GM12865 (cell line): ENCODE measurements around the gene UST.

ENCODE experiments used
- DNase-seq: peaks from one replicate; pipeline ENCODE4 v3.0.0; 2010; ENCODE audit warnings: low read depth
- H3K4me3 ChIP-seq: 2 replicates; pipeline ENCODE4 v1.5.1; 2011; ENCODE audit warnings: mild to moderate bottlenecking, low read depth, low read length, control low read depth
- TF ChIP-seq, protein P1 (sequence below): IDR thresholded peaks from 2 replicates; pipeline ENCODE4 v1.5.1; 2011; ENCODE audit warnings: low read length, control low read depth, low read depth, inconsistent platforms; ENCODE audit not compliant: insufficient read depth; ENCODE audit errors: missing control alignments

UST gene

DNA sequence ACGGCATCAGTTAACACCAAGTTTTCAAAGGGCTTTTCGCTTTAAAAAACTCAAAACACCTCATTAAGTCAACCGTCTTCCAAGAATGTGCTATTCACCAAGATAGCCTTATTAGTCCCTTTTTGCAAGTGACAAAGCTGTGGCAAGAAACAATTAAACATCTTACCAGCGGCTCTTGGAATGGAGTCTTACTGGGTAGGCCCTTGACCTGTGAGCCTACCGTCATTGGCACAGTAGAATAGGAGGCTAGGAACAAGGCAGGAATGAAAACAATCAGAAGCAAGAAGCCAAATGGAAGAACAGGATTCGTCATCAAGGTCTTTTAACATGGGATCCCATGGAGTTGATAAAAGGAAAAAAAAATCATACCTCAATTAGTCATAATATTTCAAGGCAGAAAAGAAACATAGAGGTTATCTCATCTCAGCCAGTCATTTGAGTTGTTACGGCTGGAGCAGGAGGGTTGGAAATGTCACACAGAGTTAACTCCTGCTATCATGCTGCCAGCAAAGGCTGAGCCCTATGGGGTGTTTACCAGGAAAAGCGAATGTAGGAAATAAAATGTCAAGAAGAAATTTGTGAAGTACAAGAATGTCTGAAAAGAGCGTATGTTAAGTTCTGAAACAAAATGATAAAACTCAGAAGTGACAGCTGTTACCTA, 236.4 kb downstream of the UST start:
- no peak for DNase-seq
- TF ChIP-seq, protein P1, sequence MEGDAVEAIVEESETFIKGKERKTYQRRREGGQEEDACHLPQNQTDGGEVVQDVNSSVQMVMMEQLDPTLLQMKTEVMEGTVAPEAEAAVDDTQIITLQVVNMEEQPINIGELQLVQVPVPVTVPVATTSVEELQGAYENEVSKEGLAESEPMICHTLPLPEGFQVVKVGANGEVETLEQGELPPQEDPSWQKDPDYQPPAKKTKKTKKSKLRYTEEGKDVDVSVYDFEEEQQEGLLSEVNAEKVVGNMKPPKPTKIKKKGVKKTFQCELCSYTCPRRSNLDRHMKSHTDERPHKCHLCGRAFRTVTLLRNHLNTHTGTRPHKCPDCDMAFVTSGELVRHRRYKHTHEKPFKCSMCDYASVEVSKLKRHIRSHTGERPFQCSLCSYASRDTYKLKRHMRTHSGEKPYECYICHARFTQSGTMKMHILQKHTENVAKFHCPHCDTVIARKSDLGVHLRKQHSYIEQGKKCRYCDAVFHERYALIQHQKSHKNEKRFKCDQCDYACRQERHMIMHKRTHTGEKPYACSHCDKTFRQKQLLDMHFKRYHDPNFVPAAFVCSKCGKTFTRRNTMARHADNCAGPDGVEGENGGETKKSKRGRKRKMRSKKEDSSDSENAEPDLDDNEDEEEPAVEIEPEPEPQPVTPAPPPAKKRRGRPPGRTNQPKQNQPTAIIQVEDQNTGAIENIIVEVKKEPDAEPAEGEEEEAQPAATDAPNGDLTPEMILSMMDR: no peak
- H3K4me3 ChIP-seq: no peak overlapping the region

DNA sequence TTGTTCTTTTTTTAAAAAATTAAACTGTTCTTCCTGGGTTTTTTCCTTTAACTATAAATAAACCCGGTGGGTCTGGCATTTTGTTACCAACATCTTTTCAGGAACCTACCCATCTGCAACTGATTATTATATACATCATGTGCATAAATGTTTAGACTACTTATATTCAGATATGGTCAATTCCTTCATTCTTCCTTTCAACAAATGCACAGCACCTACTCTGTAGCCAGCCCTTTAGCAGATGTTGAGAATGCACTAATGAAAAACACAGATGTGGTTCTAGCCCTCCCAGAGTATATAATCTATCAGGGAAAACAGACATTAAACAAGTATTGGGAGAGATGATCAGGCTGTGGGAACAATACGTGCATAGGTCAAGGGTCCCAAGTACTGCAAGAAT, 237.1 kb downstream of the UST start:
- no peak overlapping the region for H3K4me3 ChIP-seq
- DNase-seq: no peak

DNA sequence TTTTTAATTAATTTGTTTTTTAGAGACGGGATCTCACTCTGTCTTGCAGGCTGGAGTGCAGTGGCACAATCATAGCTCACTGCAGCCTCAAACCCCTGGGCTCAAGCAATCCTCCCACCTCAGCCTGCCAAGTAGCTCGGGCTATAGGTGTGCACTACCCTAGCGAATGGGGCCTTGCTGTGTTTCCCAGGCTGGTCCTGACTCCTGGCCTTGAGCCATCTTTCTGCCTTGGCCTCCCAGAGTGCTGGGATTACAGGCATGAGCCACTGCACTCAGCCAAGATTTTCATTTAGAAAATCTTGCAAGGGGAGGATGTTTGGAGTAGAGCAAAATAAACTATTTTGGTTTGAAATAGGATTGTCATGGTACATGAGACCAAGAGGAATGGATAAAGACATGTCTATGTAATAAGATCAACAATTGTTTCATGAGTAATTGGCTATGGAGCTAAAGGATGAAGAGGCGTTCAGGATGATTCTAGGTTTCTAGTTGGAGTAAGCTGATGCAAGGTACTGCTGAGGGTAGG, 237.8 kb downstream of the UST start:
- TF ChIP-seq, protein P1: no peak
- DNase-seq: no peak
- H3K4me3 ChIP-seq: no peak overlapping the region

More for the DNA sequence above, 237.1 kb downstream of the UST start:
- TF ChIP-seq, protein P1: no peak

DNA sequence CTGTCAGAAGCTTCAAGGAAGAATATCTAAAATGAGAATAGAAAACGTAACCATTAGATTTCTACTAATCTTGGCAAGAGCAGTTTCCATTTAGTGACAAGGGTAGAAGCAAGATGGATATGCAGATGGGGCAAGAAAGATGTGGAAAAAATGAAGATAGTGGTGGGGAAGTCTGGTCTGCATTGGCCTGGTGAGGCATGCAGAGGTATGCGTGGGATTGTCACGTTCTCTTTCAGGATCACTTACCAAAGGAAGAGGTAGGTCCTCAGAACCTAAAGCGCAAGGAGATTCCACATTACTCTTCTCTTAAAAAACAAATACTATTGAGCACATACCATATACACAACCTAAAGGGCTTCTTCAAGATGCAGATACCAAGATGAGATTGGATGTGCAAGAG, 238.7 kb downstream of the UST start:
- TF ChIP-seq, protein P1: no peak
- no peak overlapping the region for H3K4me3 ChIP-seq
- DNase-seq: no peak

DNA sequence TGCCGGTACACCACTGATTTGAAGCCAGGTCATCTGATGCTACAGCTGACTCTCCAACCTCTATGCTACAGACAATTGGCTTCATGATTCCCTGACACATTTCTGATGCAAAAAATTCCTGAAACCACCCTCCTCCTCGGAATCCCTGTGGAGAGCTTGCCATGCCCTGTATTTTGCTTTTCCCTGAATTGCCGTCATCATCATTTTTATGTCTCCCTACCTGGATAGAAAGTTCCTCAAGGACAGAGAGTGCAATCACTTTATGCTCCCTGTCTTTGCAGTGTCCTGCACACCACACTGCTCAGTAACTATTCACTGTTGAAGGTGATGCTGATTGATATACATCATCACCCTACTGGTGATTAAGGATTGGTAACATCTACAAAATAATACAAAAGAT, 239.8 kb downstream of the UST start:
- no peak for DNase-seq
- TF ChIP-seq, protein P1: no peak
- H3K4me3 ChIP-seq: no peak overlapping the region

DNA sequence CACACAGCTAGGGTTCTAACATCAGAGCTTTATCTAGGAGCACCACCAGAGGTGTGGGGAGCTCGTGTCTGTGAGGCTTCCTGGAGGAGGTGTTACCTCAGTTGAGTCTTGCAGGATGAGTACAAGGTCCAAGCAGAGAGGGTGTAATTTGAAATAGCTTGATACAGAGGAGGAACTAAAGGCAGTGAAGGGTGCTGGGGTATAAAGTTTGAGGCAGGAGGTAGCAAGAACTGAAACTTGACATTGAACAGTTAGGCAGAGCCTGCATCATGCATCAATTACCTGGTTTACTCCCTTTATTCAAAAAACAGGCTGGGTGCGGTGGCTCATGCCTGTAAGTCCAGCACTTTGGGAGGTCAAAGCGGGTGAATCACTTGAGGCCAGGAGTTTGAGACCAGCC, 241.2 kb downstream of the UST start:
- DNase-seq: no peak
- TF ChIP-seq, protein P1: no peak
- no peak overlapping the region for H3K4me3 ChIP-seq

DNA sequence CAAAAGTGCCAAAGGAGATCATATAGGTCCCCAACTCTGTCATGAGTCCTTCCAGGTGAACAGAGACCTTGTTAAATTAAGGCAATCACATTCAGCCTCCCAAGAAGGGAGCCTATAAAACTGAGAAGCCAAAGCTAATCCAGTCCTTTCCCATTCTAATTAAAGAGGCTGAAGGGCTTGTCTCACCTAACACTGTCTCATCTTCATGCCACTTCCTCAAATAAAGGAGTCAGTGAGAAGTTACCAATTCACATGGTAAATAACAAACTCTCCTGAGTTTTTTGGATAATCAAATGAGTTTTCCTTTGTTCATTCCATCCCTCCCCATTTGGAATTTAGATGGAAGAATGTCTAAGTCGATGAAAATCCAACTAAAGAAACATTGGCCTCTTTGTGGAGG, 242.8 kb downstream of the UST start:
- no peak for DNase-seq
- H3K4me3 ChIP-seq: no peak overlapping the region
- TF ChIP-seq, protein P1: no peak
